ENCODE results near the gene CPHXL2.

DNA sequence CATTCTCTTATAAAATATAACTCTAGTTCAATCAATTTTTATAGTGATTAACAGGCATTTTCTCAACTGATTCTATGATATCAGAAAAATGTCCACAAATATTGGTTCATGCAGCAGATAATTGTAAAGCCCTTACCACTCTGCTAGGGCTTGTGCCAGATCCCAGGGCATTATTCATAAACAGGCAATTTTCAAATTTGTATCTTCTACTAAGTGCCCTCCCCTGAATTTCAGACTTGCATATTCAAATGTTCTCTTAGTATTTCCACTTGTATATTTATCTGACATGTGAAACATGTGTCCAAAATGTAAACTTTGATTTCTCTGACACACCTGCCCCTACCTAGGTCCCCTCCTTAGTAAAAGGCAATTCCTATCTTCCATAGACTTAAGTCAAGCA, 9.3 kb downstream of the CPHXL2 start:
- TF ChIP-seq, protein P1, sequence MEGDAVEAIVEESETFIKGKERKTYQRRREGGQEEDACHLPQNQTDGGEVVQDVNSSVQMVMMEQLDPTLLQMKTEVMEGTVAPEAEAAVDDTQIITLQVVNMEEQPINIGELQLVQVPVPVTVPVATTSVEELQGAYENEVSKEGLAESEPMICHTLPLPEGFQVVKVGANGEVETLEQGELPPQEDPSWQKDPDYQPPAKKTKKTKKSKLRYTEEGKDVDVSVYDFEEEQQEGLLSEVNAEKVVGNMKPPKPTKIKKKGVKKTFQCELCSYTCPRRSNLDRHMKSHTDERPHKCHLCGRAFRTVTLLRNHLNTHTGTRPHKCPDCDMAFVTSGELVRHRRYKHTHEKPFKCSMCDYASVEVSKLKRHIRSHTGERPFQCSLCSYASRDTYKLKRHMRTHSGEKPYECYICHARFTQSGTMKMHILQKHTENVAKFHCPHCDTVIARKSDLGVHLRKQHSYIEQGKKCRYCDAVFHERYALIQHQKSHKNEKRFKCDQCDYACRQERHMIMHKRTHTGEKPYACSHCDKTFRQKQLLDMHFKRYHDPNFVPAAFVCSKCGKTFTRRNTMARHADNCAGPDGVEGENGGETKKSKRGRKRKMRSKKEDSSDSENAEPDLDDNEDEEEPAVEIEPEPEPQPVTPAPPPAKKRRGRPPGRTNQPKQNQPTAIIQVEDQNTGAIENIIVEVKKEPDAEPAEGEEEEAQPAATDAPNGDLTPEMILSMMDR (IDR thresholded peaks at IDR 0.05): no peak
- no peak for TF ChIP-seq POLR2A (IDR thresholded peaks at IDR 0.05)
- TF ChIP-seq POLR2AphosphoS5 (IDR thresholded peaks at IDR 0.05; ENCODE audit: insufficient read depth in 1 of 2, low read depth in 1 of 2): no peak

Measured in vagina (tissue), 2 donors.